Activated CD4-positive, alpha-beta T cell treated with anti-CD3 and anti-CD28 coated beads, Interleukin-2, amount 50 U/mL, for 48 hours (primary cell): ENCODE measurements around the gene STXBP4.

Source experiments
- DNase-seq, 2 experiments: peaks; one replicate each; pipeline ENCODE4 v3.0.0-alpha.2; 2020

Gene STXBP4

GRCh38 chr17:54968262-54968987 is at the start of gene STXBP4, which contains the start of gene COX11:
TSS of gene STXBP4 (plus strand) at chr17:54968765. CDS start at chr17:54986220, 17,455 bp downstream.
TSS of gene COX11 (minus strand) at chr17:54968654. CDS start at chr17:54968646, 8 bp downstream.
- DNase-seq: peak; percentile 92 to 93

GRCh38 chr17:54919425-54919824 is 49.1 kb upstream of the STXBP4 start:
- DNase-seq: no peak

GRCh38 chr17:54920819-54921218 is 47.7 kb upstream of the STXBP4 start:
- no peak for DNase-seq

- no peak for DNase-seq
Observed at GRCh38 chr17:54924405-54924804, 44.2 kb upstream of the STXBP4 start.

GRCh38 chr17:54927525-54927924 is 41.0 kb upstream of the STXBP4 start:
- no peak for DNase-seq

GRCh38 chr17:54932711-54933110 is 35.9 kb upstream of the STXBP4 start:
- DNase-seq: no peak

- no peak for DNase-seq
Observed at GRCh38 chr17:54933921-54934320, 34.6 kb upstream of the STXBP4 start.

- DNase-seq: no peak
Observed at GRCh38 chr17:54935471-54935870, 33.1 kb upstream of the STXBP4 start.

GRCh38 chr17:54937018-54937417 is 31.5 kb upstream of the STXBP4 start:
- no peak for DNase-seq

- no peak for DNase-seq
Observed at GRCh38 chr17:54937426-54937825, 31.1 kb upstream of the STXBP4 start.

GRCh38 chr17:54941285-54941684 is 27.3 kb upstream of the STXBP4 start:
- DNase-seq: no peak

GRCh38 chr17:54944796-54945195 is 23.8 kb upstream of the STXBP4 start:
- DNase-seq: no peak

- DNase-seq: no peak
Observed at GRCh38 chr17:54945231-54945630, 23.3 kb upstream of the STXBP4 start.

- DNase-seq: no peak
Observed at GRCh38 chr17:54945671-54946070, 22.9 kb upstream of the STXBP4 start.

GRCh38 chr17:54947396-54947795 is 21.2 kb upstream of the STXBP4 start:
- no peak for DNase-seq

- DNase-seq: no peak
Observed at GRCh38 chr17:54948380-54948779, 20.2 kb upstream of the STXBP4 start.

- no peak for DNase-seq
Observed at GRCh38 chr17:54950116-54950515, 18.4 kb upstream of the STXBP4 start.

GRCh38 chr17:54951286-54951685 is 17.3 kb upstream of the STXBP4 start:
- DNase-seq: no peak

GRCh38 chr17:54956791-54957190 is 11.8 kb upstream of the STXBP4 start:
- no peak for DNase-seq

- peak; percentile 5 to 26 for DNase-seq
Observed at GRCh38 chr17:54967621-54968261, 824 bp upstream of the STXBP4 start.

- no peak for DNase-seq
Observed at GRCh38 chr17:54968988-54969332, 395 bp downstream of the STXBP4 start.

- no peak for DNase-seq
Observed at GRCh38 chr17:54969658-54970572, 1.4 kb downstream of the STXBP4 start.

GRCh38 chr17:54971147-54971546 is 2.6 kb downstream of the STXBP4 start:
- no peak for DNase-seq

GRCh38 chr17:54971901-54972300 is 3.3 kb downstream of the STXBP4 start:
- no peak for DNase-seq
